ENCODE data around the gene LPCAT1. TPM values are rescaled to one million over a fixed set of nuclear protein-coding genes. Genes with fewer than 3 reads are reported as not detected.

The LPCAT1 gene
- total RNA-seq, 1 donor from 2014 or later = 108 TPM

DNA sequence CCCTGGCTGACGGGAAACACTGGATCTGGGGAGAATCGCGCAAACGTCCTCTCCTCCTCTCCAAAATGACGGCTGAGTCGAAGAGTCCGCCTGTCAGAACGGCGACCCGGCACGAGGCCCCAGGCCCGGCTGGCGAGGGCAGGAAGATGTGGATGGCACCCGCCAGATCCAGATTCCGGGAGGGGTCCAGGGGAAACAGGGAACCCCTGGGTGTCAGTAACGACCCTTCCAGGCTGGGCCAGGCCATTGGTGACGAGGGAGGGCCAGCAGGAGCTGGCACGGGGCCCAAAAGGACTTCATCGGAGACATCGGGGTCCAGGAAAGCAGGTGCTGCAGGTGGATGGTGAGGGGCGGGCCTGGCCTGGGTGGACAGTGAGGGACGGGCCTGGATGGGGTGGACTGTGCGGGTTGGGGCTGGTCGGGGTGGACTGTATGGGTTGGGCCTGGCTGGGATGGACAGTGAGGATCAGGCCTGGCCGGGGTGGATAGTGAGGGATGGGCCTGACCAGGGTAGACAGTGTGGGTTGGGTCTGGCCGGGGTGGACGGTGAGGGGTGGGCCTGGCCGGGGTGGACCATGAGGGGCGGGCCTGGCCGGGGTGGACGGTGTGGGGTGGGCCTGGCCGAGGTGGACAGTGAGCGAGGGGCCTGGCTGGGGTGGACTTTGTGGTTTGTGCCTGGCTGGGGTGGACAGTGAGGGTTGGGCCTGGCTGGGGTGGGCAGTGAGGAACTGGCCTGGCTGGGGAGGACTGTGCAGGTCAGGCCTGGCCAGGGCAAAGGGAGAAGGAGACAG lies 92.5 kb downstream of the LPCAT1 start:
- Histone ChIP-seq H3F3A (ENCODE audit: low read depth) (no peaks in the 10 kb centered on the region), H2AFZ (replicated peaks) (no peak overlapping the region), H3K4me1 (no peaks in the 10 kb centered on the region), H3K9ac (no peak overlapping the region), H3K79me2 (ENCODE audit: low read depth) (no peaks in the 10 kb centered on the region), H3K27me3 (no peaks in the 10 kb centered on the region), H3K36me3 (no peaks in the 10 kb centered on the region), H3K4me3 (no peak overlapping the region), H3K9me3 (ENCODE audit: low read depth) (peaks cover 3% of the 10 kb centered on the region), H4K20me1 (ENCODE audit: low read depth) (no peaks in the 10 kb centered on the region), H3K27ac (no peak overlapping the region), H3K4me2 (no peak overlapping the region)
- H3K4me3 Mint-ChIP-seq = peak overlapping the region; percentile 57
- H3K4me1 Mint-ChIP-seq = peaks cover 2% of the 10 kb centered on the region
- no peaks in the 10 kb centered on the region for H3K36me3 Mint-ChIP-seq
- H3K27me3 Mint-ChIP-seq (ENCODE audit: insufficient read depth, low read depth) = peaks cover 9% of the 10 kb centered on the region
- no peak overlapping the region for H3K27ac Mint-ChIP-seq
- no peak for DNase-seq (ENCODE audit: low spot score)
- peaks cover 44% of the 10 kb centered on the region for H3K9me3 Mint-ChIP-seq
- TF ChIP-seq, protein P1, sequence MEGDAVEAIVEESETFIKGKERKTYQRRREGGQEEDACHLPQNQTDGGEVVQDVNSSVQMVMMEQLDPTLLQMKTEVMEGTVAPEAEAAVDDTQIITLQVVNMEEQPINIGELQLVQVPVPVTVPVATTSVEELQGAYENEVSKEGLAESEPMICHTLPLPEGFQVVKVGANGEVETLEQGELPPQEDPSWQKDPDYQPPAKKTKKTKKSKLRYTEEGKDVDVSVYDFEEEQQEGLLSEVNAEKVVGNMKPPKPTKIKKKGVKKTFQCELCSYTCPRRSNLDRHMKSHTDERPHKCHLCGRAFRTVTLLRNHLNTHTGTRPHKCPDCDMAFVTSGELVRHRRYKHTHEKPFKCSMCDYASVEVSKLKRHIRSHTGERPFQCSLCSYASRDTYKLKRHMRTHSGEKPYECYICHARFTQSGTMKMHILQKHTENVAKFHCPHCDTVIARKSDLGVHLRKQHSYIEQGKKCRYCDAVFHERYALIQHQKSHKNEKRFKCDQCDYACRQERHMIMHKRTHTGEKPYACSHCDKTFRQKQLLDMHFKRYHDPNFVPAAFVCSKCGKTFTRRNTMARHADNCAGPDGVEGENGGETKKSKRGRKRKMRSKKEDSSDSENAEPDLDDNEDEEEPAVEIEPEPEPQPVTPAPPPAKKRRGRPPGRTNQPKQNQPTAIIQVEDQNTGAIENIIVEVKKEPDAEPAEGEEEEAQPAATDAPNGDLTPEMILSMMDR (IDR thresholded peaks at IDR 0.05) = no peak
- no peak for TF ChIP-seq EZH2phosphoT487 (IDR thresholded peaks at IDR 0.05)
- no peak for TF ChIP-seq EZH2 (IDR thresholded peaks at IDR 0.05)

DNA sequence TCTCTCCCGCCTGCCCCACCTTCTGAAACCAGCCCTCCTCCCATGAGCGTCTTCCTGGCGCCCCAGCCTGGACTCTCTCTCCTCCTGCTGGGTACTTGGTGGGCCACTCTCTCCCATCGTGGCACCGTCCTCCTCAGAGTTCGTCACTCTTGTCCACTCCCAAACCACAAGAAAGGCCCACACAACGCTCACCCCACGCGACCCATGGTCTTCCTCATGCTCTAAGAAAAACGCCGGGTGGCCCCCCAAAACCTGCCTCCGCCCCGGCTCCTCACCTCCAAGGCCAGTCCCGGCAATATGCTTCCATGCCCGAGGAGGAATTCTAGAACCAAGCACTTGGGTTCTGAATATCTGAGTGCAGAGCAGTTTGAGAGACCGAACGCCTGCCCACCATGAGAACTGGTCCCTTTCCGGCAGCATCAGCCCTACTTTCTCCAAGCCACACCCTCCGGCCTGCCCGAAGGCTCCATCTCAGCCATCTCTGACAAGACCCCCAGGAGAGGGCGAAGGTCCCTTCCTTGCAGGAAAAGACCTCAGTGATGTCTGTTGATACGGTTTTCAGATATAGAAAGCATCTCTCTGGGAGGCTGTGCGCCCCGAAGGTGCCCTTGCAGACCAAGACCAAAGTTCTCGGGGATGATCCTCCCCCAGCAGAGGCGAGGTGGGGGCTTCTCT lies 93.5 kb downstream of the LPCAT1 start:
- H3K4me3 ChIP-seq = no peak overlapping the region
- TF ChIP-seq EZH2 (IDR thresholded peaks at IDR 0.05) (no peak), EZH2phosphoT487 (IDR thresholded peaks at IDR 0.05) (no peak)
- TF ChIP-seq, protein P1 (IDR thresholded peaks at IDR 0.05) = no peak
- H3K9me3 ChIP-seq (ENCODE audit: low read depth) = peaks cover 3% of the 10 kb centered on the region
- H3K36me3 ChIP-seq = no peaks in the 10 kb centered on the region
- Mint-ChIP-seq H3K9me3 (peaks cover 48% of the 10 kb centered on the region), H3K27me3 (ENCODE audit: insufficient read depth, low read depth) (peaks cover 9% of the 10 kb centered on the region), H3K36me3 (no peaks in the 10 kb centered on the region), H3K4me1 (peaks cover 2% of the 10 kb centered on the region), H3K4me3 (no peak overlapping the region), H3K27ac (no peak overlapping the region)
- DNase-seq (ENCODE audit: low spot score) = no peak
- no peaks in the 10 kb centered on the region for H3K27me3 ChIP-seq
- H2AFZ ChIP-seq (replicated peaks) = no peak overlapping the region
- H4K20me1 ChIP-seq (ENCODE audit: low read depth) = no peaks in the 10 kb centered on the region
- no peak overlapping the region for H3K9ac ChIP-seq
- H3K27ac ChIP-seq = no peak overlapping the region
- no peak overlapping the region for H3K4me2 ChIP-seq
- no peaks in the 10 kb centered on the region for H3K79me2 ChIP-seq (ENCODE audit: low read depth)
- no peaks in the 10 kb centered on the region for H3F3A ChIP-seq (ENCODE audit: low read depth)
- H3K4me1 ChIP-seq = no peaks in the 10 kb centered on the region

DNA sequence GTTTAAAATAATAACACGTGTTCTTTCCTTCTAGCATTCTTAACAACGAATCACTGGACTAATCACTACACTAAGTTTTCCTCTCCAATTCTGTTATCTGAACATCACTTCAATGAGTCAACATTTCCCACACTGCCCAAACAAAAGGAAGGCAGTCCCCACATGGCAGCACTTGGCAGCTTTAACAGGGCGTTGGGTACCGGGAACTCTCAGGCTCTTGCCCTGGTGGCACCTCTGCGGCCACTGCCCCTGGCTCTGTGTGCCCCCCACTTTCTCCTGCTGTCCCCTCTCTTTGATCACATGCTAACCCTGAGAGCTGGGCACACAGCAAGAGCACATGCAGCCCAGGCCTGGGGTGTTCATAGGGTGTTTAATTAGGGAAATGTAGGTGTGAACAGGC lies 94.3 kb downstream of the LPCAT1 start:
- no peaks in the 10 kb centered on the region for H3K27me3 ChIP-seq
- Mint-ChIP-seq H3K4me3 (no peak overlapping the region), H3K9me3 (peaks cover 46% of the 10 kb centered on the region), H3K36me3 (no peaks in the 10 kb centered on the region), H3K27ac (no peak overlapping the region), H3K4me1 (peaks cover 2% of the 10 kb centered on the region), H3K27me3 (ENCODE audit: insufficient read depth, low read depth) (peaks cover 9% of the 10 kb centered on the region)
- no peak for DNase-seq (ENCODE audit: low spot score)
- no peaks in the 10 kb centered on the region for H3K36me3 ChIP-seq
- peaks cover 3% of the 10 kb centered on the region for H3K9me3 ChIP-seq (ENCODE audit: low read depth)
- TF ChIP-seq, protein P1 (IDR thresholded peaks at IDR 0.05) = no peak
- no peak for TF ChIP-seq EZH2 (IDR thresholded peaks at IDR 0.05)
- TF ChIP-seq EZH2phosphoT487 (IDR thresholded peaks at IDR 0.05) = no peak
- H3K4me2 ChIP-seq = no peak overlapping the region
- no peaks in the 10 kb centered on the region for H3K4me1 ChIP-seq
- no peak overlapping the region for H2AFZ ChIP-seq (replicated peaks)
- no peaks in the 10 kb centered on the region for H3K79me2 ChIP-seq (ENCODE audit: low read depth)
- no peak overlapping the region for H3K9ac ChIP-seq
- no peaks in the 10 kb centered on the region for H3F3A ChIP-seq (ENCODE audit: low read depth)
- H3K4me3 ChIP-seq = no peak overlapping the region
- H3K27ac ChIP-seq = no peak overlapping the region
- H4K20me1 ChIP-seq (ENCODE audit: low read depth) = no peaks in the 10 kb centered on the region

Measured in neural progenitor cell (in vitro differentiated cells).